ENCODE data around the gene PTPRZ1. TPM values are rescaled to one million over a fixed set of nuclear protein-coding genes. Genes with fewer than 3 reads are reported as not detected.

The PTPRZ1 gene
- total RNA-seq, 2 experiments from 2014 or later = not detected

- intact Hi-C loops (cut with micrococcal nuclease) = no loop called here
- no peaks in the 10 kb centered on the region for H3K4me1 Mint-ChIP-seq (ENCODE audit: low read depth)
- no peak for DNase-seq
These were observed 64.1 kb downstream of the PTPRZ1 start for GRCh38 chr7:121936951-121937623.

DNA sequence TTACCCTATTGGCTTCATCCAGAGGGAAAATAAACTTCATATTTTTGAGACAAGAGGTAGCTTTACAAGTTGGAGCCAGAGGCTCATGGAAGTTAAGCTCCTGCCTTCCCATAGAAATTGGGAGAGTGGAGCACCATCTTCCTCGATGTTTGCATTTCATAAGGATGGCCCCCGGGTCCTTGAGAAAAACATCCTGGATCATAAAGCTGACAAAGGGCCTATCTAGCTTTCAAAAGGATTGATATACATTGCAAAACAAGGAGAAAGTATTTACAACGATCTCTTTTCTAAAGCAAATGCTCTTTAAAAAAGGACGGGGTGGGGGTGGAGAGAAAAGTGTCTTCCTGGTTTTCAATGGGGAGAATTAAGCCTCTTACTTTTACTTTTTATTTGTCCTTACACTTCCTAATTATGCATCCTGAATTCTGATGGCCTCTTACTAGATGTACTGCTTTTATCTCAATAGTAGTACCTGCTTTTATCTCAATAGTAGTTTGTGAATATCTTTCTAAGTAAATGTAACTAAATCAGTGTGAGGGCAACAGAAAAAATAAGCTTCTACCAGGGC is 65.6 kb downstream of the PTPRZ1 start:
- CTCF ChIA-PET = interaction anchor here (0.9 kb wide), 1 partner anchor 56 kb away, joined by 3 read pairs; no protein-coding TSS in a partner anchor
- H3K4me1 Mint-ChIP-seq (ENCODE audit: low read depth) = no peaks in the 10 kb centered on the region
- intact Hi-C loops (cut with micrococcal nuclease) = no loop called here
- no peak for ATAC-seq
- H3K27me3 Mint-ChIP-seq = no peaks in the 10 kb centered on the region
- no peak overlapping the region for H3K27ac Mint-ChIP-seq
- H3K36me3 Mint-ChIP-seq (ENCODE audit: low read depth) = no peaks in the 10 kb centered on the region
- TF ChIP-seq CTCF (IDR thresholded peaks at IDR 0.05) = no peak
- POLR2A ChIA-PET = no interaction called here
- no peak overlapping the region for H3K4me3 Mint-ChIP-seq
- no peaks in the 10 kb centered on the region for H3K9me3 Mint-ChIP-seq
- no peak for DNase-seq

More at GRCh38 chr7:121936951-121937623, 64.1 kb downstream of the PTPRZ1 start:
- no peaks in the 10 kb centered on the region for H3K27me3 Mint-ChIP-seq
- no peak overlapping the region for H3K27ac Mint-ChIP-seq
- no peaks in the 10 kb centered on the region for H3K36me3 Mint-ChIP-seq (ENCODE audit: low read depth)
- ChIA-PET POLR2A (interaction anchor here (0.5 kb wide), 1 partner anchor 48 kb away, joined by 3 read pairs; no protein-coding TSS in a partner anchor), CTCF (no interaction called here)
- TF ChIP-seq CTCF (IDR thresholded peaks at IDR 0.05) = no peak
- no peaks in the 10 kb centered on the region for H3K9me3 Mint-ChIP-seq
- no peak overlapping the region for H3K4me3 Mint-ChIP-seq
- ATAC-seq = no peak

DNA sequence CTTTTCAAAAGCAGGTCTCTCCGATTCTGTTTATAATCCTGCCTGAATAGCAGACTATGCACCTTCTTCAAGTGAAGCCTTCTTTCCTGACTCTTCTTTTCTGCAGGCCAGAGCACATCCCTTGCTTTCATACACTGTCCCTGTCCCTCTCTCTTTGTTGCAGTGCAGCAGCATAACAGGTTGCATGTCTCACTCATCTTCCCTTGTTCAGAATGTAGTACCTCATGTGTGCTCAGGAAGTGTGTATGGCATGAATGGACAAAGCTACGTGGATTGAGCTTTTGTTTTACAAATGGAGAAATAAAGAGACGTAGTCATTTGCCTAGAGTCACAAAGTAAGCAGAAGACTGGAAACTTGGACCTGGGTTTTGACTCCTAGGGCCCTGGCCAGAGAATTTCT is 68.0 kb downstream of the PTPRZ1 start:
- ATAC-seq (no peak), DNase-seq (no peak)
- Mint-ChIP-seq H3K4me3 (no peak overlapping the region), H3K27ac (no peak overlapping the region), H3K27me3 (no peaks in the 10 kb centered on the region), H3K9me3 (no peaks in the 10 kb centered on the region), H3K36me3 (ENCODE audit: low read depth) (no peaks in the 10 kb centered on the region), H3K4me1 (ENCODE audit: low read depth) (no peaks in the 10 kb centered on the region)
- ChIA-PET CTCF (no interaction called here), POLR2A (no interaction called here)
- no peak for TF ChIP-seq CTCF (IDR thresholded peaks at IDR 0.05)
- intact Hi-C loops (cut with micrococcal nuclease) = no loop called here

DNA sequence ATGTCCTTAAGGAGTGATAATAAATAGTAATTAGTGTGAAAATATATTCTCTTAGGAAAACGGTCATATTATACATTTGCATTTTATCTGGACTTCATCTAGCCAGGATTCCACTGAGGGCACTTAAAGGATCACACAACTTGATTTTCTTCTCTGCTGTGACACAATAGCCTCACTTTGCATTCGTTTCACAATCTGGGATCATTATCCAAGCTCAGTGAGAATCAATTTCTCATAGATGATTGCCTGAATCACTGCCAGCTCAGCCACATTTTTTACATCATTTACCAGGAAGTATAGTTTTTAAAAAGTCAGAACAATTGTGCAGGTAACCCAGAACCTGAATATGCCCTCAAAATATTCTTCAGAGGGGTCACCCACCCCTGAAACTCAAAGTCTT is 68.9 kb downstream of the PTPRZ1 start:
- DNase-seq = no peak
- H3K36me3 Mint-ChIP-seq (ENCODE audit: low read depth) = no peaks in the 10 kb centered on the region
- no peaks in the 10 kb centered on the region for H3K9me3 Mint-ChIP-seq
- ATAC-seq = no peak
- intact Hi-C loops (cut with micrococcal nuclease) = no loop called here
- H3K4me3 Mint-ChIP-seq = no peak overlapping the region
- ChIA-PET CTCF (no interaction called here), POLR2A (no interaction called here)
- no peak for TF ChIP-seq CTCF (IDR thresholded peaks at IDR 0.05)
- no peaks in the 10 kb centered on the region for H3K4me1 Mint-ChIP-seq (ENCODE audit: low read depth)
- H3K27ac Mint-ChIP-seq = no peak overlapping the region
- H3K27me3 Mint-ChIP-seq = no peaks in the 10 kb centered on the region

DNA sequence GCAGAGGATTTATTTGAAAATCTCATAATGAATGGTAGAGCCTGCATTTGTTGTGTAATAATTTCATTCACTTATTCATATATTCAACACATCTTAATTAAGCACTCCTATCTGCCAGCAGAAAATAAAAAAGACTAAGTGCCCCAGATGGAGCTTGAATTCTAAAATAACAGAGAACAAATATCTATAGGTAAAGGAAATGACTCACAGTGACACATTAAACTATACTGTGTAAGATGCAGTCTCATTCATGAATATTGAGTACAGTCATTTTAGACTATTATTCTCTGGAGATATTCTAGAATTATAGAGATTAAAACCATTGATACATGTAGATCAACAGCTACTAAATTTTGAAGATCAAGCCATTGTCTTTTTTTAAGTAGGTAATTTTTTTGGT is 72.1 kb downstream of the PTPRZ1 start:
- CTCF ChIA-PET = no interaction called here
- intact Hi-C loops (cut with micrococcal nuclease) = no loop called here
- Mint-ChIP-seq H3K36me3 (ENCODE audit: low read depth) (no peaks in the 10 kb centered on the region), H3K27ac (no peak overlapping the region), H3K27me3 (no peaks in the 10 kb centered on the region), H3K4me3 (no peak overlapping the region), H3K9me3 (no peaks in the 10 kb centered on the region), H3K4me1 (ENCODE audit: low read depth) (no peaks in the 10 kb centered on the region)
- ATAC-seq (no peak), DNase-seq (no peak)
- no peak for TF ChIP-seq CTCF (IDR thresholded peaks at IDR 0.05)
- POLR2A ChIA-PET = no interaction called here

Data from activated CD8-positive, alpha-beta T cell treated with anti-CD3 and anti-CD28 coated beads for 36 hours (primary cell).